HG02938 (cell line): ENCODE measurements around the gene NSMCE1.
"Not testable (repeated sequence)": the region's sequence is repeated elsewhere in the genome, so short reads cannot be mapped to it uniquely, and the experiment has no call there.

ENCODE experiments used
- ATAC-seq: cut with Tn5 transposase; IDR thresholded peaks from one replicate; pipeline ENCODE4 v1.9.1; 2021; ENCODE audit warnings: mild to moderate bottlenecking, moderate library complexity; ENCODE audit not compliant: unreplicated experiment

The NSMCE1 gene

DNA sequence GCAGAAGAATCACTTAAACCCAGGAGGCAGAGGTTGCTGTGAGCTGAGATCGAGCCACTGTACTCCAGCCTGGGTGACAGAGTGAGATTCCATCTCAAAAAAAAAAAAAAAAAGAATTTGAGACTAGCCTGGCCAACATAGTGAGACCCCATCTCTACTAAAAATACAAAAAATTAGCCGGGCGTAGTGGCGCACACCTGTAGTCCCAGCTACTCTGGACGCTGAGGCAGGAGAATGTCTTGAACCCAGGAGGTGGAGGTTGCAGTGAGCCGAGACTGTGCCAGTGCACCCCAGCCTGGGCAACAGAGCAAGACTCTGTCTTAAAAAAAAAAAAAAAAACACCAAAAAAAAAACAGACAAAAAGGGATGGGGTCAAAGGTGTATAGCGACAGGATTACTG lies 4.1 kb upstream of the NSMCE1 start:
- not testable (repeated sequence) for ATAC-seq

GRCh38 chr16:27272076-27272475 lies 3.5 kb upstream of the NSMCE1 start:
- ATAC-seq, result no peak

DNA sequence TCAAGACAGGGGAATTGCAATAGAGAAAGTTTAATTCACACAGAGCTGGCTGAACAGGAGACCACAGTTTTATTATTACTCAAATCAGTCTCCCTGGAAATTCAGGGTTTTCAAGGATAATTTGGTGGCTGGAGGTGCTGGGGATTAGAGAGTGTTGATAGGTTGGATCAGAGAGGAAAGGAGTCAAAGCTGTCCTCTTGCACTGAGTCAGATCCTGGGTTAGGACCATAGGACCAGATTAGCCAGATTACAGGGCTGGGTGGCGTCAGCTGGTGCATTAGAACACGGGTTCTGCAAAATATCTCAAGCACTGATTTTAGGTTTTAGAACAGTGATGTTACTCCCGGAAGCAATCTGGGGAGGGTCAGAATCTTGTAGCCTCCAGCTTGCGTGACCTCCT lies 1.8 kb upstream of the NSMCE1 start:
- no peak for ATAC-seq

DNA sequence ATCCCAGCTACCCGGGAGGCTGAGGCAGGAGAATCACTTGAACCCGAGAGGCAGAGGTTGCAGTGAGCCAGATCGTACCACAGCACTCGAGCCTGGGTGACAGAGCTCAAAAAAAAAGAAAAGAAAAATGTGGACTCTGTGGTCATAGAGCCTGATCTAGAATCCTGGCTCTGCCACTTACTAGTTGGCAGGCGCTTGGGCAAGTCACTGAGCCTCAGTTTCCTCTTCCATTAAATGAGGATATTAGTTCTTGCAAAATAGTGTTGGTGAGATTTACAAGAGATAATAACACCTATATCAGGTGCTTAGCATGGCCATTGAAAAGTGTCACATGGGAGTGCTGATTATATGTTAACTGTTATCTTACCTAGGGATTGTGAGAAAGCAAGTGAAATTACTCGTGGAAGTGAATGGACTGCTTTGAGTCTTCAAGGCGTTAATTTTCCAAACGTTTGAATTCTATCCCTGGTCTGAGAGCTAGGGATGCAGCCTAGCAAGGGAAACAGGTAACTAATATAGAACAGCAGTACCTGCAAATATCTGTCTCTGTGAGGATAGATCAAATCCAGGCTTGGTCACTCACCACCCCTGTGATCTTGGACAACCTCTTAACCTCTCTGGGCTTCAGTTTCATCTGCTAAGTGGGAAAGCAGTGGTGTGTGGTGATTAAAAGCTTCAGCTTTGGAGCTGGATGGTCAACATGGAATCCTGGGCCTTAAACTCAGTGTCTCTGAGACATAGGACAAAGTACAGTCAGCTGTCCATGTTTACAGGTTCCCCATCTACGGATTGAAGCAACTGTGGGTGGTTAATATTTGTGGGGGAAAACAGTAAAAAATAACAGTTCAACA lies 953 bp upstream of the NSMCE1 start:
- ATAC-seq, result no peak

DNA sequence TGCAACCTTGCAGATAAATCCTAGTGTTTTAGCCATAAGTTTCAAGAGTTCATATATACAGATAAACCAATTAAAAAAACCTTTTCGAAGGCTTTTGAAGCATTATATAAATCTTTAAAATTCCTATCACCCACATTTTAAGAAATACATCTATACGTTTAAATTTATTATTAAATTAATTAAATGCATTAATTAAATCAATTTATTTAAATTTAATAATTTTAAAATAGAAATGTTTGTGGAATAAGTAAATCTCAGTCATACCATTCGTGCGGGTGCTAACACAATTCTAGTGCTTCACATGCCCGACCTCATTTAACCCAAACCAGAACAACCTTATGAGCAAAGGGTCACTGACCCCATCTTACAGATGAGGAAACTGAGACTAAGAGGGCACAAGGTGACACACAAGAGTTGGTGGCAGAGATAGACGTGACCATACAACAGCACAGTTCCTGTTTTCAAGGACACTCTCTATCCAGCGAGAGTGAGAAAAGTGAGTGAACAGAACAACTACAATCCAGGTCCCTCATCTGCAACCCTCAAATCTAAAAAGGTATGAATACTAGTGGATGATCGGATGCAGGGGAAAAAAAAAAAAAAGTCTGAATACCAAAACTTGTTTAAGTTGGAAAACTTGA lies 1.4 kb downstream of the NSMCE1 start:
- no peak for ATAC-seq

DNA sequence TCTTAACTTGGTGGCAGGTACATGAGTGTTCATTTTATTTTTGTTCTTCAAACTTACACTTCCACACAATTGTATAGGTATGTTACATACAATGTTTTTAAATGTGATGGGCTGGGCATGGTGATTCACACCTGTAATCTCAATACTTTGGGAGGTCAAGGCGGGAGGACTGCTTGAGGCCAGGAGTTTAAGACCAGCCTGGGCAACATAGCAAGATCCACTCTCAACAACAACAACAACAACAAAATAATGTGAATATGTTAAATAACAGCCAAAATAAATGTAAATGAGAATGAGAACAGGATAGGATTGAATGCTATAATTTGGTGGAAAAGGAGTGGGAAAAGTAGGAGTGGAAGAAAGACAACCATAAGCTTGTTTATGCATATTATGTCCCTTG lies 2.6 kb downstream of the NSMCE1 start:
- ATAC-seq, result no peak

DNA sequence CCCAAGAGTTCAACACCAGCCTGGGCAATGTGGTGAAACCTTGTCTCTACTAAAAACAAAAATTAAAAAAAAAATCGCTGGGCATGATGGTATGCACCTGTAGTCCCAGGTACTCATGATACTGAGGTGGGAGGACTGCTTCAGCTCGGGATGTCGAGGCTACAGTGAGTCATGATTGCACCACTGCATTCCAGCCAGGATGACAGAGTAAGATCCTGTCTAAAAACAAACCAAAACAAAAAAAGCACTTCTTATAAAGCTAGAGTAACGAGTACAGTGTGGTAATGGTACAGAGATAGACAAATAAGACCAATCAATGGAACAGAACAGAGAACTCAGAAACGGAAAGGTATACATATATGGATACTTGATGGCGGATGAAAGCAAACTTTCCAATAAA lies 4.4 kb downstream of the NSMCE1 start:
- ATAC-seq, result no peak

GRCh38 chr16:27262904-27263423 lies 5.6 kb downstream of the NSMCE1 start:
- not testable (repeated sequence) for ATAC-seq

DNA sequence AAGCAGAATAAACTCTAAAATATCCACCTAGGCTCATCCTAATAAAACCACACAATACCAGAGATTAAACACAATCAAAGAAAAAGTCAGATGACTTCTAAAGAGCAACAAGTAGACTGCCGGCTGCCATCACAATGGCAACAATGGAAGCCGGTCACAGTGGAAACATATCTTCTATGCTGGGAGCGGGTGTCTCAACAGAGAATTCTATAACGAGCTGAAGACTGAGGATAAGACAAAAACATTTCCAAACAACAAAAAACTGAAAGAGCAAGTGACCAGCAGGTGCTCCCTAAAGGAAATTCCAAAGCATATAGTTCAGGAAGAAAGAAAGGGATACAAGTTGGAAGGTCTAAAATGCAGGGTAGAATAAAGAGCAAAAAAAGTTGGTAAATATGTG lies 8.9 kb downstream of the NSMCE1 start:
- no peak for ATAC-seq

DNA sequence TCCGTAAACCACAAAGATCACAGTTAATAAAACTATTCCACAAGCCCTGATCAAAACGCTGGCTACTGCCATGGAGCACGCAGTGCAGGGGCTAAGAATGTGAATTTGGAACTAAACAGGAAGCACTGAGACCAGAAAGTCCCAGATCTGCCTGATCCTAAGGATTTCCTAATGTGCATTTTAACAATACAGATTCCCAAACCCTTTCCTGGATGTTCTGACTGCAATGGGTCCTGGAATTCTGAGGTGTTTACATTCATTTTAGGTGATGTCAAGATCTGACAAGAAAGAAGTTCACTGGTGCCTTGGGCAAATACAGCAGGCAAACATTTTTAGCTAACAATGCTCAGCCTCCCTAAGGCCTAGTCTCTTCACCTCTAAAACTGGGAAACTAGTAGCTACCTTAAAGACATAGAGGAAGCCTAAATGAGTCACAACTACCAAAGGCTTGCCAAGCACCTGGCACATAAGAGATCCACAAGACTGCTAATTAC lies 10.3 kb downstream of the NSMCE1 start:
- ATAC-seq, result no peak

GRCh38 chr16:27257271-27257670 lies 11.3 kb downstream of the NSMCE1 start:
- ATAC-seq, result no peak

GRCh38 chr16:27256861-27257260 lies 11.7 kb downstream of the NSMCE1 start:
- no peak for ATAC-seq

GRCh38 chr16:27254262-27254811 lies 14.2 kb downstream of the NSMCE1 start:
- ATAC-seq, result peak; percentile 62

- no peak for ATAC-seq
These were observed 15.0 kb downstream of the NSMCE1 start for GRCh38 chr16:27253526-27253930.

GRCh38 chr16:27252206-27252585 lies 16.4 kb downstream of the NSMCE1 start:
- no peak for ATAC-seq

GRCh38 chr16:27251541-27252205 lies 16.9 kb downstream of the NSMCE1 start:
- ATAC-seq, result no peak

GRCh38 chr16:27248886-27249285 lies 19.7 kb downstream of the NSMCE1 start:
- ATAC-seq, result not testable (repeated sequence)

DNA sequence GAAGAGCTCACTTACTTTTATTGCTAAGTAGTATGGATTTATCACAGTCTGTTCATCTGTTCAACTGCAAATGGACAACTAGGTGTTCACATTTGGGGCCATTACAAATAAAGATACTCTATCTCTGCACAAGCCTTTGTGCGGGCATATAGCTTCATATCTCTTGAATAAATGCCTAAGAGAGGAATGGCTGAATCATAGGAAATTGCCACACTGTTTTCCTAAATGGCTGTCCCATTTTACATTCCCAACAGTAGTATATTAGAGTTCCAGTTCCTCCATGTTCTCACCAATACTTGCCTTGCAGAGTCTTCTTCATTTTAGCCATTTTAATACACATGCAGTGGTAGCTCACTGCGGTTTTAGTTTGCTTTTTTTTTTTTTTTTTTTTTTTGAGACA lies 20.5 kb downstream of the NSMCE1 start:
- ATAC-seq, result no peak

- ATAC-seq, result not testable (repeated sequence)
These were observed 21.5 kb downstream of the NSMCE1 start for GRCh38 chr16:27247076-27247475.

DNA sequence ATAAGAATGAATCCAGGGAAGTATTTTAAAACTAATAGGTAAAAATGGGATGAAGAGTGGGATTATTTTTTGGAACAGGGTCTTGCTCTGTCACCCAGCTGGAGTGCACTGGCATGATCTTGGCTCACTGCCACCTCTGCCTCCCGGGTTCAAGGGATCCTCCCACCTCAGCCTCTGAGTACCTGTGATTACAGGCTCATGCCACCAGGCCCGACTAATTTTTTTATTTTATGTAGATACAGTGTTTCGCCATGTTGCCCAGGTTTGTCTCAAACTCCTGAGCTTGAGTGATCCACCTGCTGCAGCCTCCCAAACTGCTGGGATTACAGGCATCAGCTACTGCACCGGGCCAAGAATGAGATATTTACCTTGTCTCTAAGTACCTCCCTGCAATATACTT lies 22.1 kb downstream of the NSMCE1 start:
- no peak for ATAC-seq
